ENCODE results near the gene C6orf89.
"Not testable (repeated sequence)": the region's sequence is repeated elsewhere in the genome, so short reads cannot be mapped to it uniquely, and the experiment has no call there.

C6orf89 gene

GRCh38 chr6:36888654-36889481 lies 3.1 kb downstream of the C6orf89 start:
- no peak for DNase-seq

GRCh38 chr6:36890112-36890663 lies 4.4 kb downstream of the C6orf89 start:
- no peak for DNase-seq

- not testable (repeated sequence) for DNase-seq
Observed at GRCh38 chr6:36891153-36891552, 5.4 kb downstream of the C6orf89 start.

GRCh38 chr6:36893976-36894932 lies 8.5 kb downstream of the C6orf89 start:
- DNase-seq: no peak

GRCh38 chr6:36897609-36898008 lies 11.9 kb downstream of the C6orf89 start:
- DNase-seq: no peak

GRCh38 chr6:36904114-36904513 lies 18.4 kb downstream of the C6orf89 start:
- no peak for DNase-seq

- DNase-seq: no peak
Observed at GRCh38 chr6:36904851-36905393, 19.2 kb downstream of the C6orf89 start.

- DNase-seq: no peak
Observed at GRCh38 chr6:36906539-36907325, 21.0 kb downstream of the C6orf89 start.

- no peak for DNase-seq
Observed at GRCh38 chr6:36907781-36908180, 22.0 kb downstream of the C6orf89 start.

- DNase-seq: no peak
Observed at GRCh38 chr6:36908747-36909146, 23.0 kb downstream of the C6orf89 start.

GRCh38 chr6:36912030-36912454 lies 26.3 kb downstream of the C6orf89 start:
- DNase-seq: peak; percentile 80

GRCh38 chr6:36912586-36912985 lies 26.8 kb downstream of the C6orf89 start:
- DNase-seq: peak; percentile 29

- DNase-seq: no peak
Observed at GRCh38 chr6:36913082-36913481, 27.3 kb downstream of the C6orf89 start.

- no peak for DNase-seq
Observed at GRCh38 chr6:36914227-36914794, 28.6 kb downstream of the C6orf89 start.

GRCh38 chr6:36915599-36915998 lies 29.8 kb downstream of the C6orf89 start:
- peak; percentile 57 for DNase-seq

- no peak for DNase-seq
Observed at GRCh38 chr6:36916126-36916525, 30.4 kb downstream of the C6orf89 start.

GRCh38 chr6:36917541-36918193 lies 31.9 kb downstream of the C6orf89 start:
- no peak for DNase-seq

- no peak for DNase-seq
Observed at GRCh38 chr6:36920049-36920448, 34.3 kb downstream of the C6orf89 start.

- no peak for DNase-seq
Observed at GRCh38 chr6:36920546-36920945, 34.8 kb downstream of the C6orf89 start.

- no peak for DNase-seq
Observed at GRCh38 chr6:36924131-36924530, 38.4 kb downstream of the C6orf89 start.

- DNase-seq: no peak
Observed at GRCh38 chr6:36924778-36925374, 39.1 kb downstream of the C6orf89 start.

Measured in MV-4-11 (cell line).